ENCODE results near the gene SKI. TPM values are rescaled to one million over a fixed set of nuclear protein-coding genes. Genes with fewer than 3 reads are reported as not detected.
A peak's percentile ranks its signal among the peaks of the same experiment; 100 is the strongest.

Gene SKI
- total RNA-seq, 1 donor from 2014 or later, result 110 TPM

DNA sequence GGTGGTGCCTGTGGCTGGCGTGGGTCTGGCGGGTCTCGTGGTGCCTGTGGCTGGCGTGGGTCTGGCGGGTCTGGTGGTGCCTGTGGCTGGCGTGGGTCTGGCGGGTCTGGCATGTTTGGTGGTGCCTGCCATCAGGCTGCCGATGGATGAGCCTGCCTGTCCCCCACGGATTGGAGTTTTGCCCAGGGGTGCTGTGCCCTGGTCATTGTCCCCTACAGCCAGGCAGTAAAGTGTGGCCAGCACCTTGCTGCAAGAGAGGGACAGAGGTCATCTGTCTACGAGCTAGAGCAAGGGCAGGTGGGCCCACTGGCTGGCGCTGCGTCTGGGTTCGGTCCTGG is 41.8 kb downstream of the SKI start:
- no peaks in the 10 kb centered on the region for H3K27me3 Mint-ChIP-seq (ENCODE audit: low read depth)
- TF ChIP-seq, protein P1, sequence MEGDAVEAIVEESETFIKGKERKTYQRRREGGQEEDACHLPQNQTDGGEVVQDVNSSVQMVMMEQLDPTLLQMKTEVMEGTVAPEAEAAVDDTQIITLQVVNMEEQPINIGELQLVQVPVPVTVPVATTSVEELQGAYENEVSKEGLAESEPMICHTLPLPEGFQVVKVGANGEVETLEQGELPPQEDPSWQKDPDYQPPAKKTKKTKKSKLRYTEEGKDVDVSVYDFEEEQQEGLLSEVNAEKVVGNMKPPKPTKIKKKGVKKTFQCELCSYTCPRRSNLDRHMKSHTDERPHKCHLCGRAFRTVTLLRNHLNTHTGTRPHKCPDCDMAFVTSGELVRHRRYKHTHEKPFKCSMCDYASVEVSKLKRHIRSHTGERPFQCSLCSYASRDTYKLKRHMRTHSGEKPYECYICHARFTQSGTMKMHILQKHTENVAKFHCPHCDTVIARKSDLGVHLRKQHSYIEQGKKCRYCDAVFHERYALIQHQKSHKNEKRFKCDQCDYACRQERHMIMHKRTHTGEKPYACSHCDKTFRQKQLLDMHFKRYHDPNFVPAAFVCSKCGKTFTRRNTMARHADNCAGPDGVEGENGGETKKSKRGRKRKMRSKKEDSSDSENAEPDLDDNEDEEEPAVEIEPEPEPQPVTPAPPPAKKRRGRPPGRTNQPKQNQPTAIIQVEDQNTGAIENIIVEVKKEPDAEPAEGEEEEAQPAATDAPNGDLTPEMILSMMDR (IDR thresholded peaks at IDR 0.05; ENCODE audit: unreplicated experiment), result no peak
- no peaks in the 10 kb centered on the region for H3K36me3 Mint-ChIP-seq
- no peak overlapping the region for H3K4me3 Mint-ChIP-seq
- H3K27ac Mint-ChIP-seq, result peak overlapping the region; percentile 64
- H3K9me3 Mint-ChIP-seq, result no peaks in the 10 kb centered on the region
- no peak for DNase-seq (ENCODE audit: low spot score in 2 of 2, unreplicated experiment in 2 of 2)
- H3K4me1 Mint-ChIP-seq, result peaks cover 52% of the 10 kb centered on the region

DNA sequence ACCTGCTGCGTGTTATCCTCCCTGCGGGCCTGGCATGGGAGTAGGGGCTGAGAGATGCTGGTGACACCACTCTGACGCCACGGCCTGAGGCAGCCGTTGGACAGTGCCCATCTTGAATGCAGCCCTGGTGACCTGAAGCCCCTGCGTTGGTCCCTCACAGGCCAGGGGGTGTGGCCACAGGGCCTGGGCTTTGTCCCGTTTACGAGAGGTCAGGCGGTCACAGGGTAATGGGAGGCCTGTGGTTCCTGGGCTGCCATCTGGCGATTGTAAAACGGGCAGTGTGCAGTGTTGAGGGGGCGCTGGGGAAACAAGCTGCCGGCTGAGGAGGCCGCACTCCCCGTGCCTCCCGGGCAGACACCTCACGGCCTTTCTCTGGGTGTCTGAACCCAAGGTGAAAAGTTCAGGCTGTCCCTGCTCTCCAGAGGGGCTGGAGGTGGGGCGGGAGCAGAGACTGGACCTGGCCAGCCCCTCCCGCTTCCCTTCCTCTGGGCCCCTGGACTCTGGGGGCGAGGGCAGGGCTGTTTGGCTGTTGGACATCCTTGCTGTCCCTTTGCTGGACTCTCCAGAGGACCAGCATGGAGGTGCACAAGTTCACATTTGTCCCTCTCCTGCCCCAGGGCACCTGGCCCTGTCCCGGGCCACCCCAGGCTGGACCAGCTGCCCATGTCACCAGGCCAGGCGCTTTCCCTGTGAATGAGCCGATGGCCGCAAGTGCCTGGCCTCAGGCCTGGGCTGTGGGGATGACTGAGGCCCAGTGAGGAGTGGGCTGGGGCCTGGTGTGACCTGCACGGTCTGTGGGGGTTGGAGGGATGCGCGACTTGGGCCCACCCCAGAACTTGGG is 42.4 kb downstream of the SKI start:
- TF ChIP-seq, protein P1 (IDR thresholded peaks at IDR 0.05; ENCODE audit: unreplicated experiment), result no peak
- H3K4me3 Mint-ChIP-seq, result no peak overlapping the region

DNA sequence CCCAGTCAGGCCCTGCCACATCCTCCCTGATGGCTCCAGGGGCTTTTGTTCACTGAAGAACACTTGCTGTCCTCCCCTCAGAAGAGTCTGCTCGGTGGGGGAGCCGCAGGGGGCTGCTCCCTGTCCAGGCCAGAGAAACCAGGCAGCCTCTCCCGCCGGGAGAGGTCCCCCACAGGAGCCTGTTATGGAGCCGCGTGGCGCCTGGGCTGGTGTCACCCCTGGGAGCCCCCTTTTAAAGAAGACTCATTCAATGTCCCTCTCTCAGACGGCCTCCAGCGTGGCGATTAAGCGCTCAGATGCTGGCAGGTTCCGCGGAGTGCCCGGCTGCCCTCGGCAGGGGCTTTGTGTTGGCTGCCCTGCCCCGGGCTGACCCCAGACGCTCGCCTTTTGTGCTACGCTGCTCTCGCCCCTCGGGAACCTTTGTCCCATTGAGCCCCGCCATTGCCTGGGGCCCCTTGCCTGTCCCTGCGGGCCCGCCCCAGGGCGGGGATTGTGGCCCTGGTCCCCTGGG is 43.1 kb downstream of the SKI start:
- no peaks in the 10 kb centered on the region for H3K27me3 Mint-ChIP-seq (ENCODE audit: low read depth)
- no peaks in the 10 kb centered on the region for H3K36me3 Mint-ChIP-seq
- H3K27ac Mint-ChIP-seq, result peak overlapping the region; percentile 25
- no peaks in the 10 kb centered on the region for H3K9me3 Mint-ChIP-seq
- TF ChIP-seq, protein P1 (IDR thresholded peaks at IDR 0.05; ENCODE audit: unreplicated experiment), result no peak
- H3K4me3 Mint-ChIP-seq, result no peak overlapping the region
- DNase-seq (ENCODE audit: low spot score in 2 of 2, unreplicated experiment in 2 of 2), result no peak
- H3K4me1 Mint-ChIP-seq, result peaks cover 59% of the 10 kb centered on the region

More for the DNA sequence above, 42.4 kb downstream of the SKI start:
- Mint-ChIP-seq H3K9me3 (no peaks in the 10 kb centered on the region), H3K36me3 (no peaks in the 10 kb centered on the region), H3K27me3 (ENCODE audit: low read depth) (no peaks in the 10 kb centered on the region), H3K4me1 (peaks cover 53% of the 10 kb centered on the region), H3K27ac (peak overlapping the region; percentile 64)
- no peak for DNase-seq (ENCODE audit: low spot score in 2 of 2, unreplicated experiment in 2 of 2)

DNA sequence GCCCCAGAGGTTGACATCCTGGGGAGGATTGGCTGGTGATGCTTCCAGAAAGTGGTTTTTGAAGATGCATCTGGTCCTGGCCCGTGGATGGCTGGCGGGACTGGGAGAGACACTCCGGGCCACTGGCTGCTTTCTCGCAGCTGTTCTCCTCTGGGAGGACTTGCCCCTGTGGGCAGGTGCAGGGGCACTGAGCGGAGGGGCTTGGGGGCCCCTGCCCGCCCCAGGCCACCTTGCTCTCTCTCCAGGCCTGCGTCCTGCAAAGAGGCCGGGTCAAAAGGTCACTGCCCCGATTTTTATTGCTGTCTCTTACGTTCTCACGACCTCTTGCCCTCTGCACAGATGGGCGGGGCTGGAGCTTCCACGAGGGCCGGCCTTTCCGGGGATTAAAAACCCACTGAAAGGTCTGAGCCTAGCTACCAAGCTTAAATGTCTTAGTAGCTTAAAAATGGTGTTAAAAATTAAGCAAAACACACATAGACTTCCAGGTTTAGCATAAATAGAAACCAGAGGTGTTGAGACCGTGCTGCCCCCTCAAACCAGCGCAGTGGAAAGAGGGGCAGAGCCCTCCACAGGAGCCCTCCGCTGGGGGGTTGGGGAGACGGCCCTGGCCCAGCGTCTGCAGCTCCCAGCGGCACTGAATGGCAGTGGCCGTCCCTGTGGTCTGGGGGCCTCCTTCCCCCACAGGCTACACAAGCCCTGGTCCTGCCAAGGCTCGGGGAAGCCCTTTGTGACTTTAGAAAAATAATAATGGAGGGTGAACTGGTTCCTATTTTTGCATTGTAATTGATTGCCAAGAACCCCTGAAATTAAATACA is 43.9 kb downstream of the SKI start:
- no peak for DNase-seq (ENCODE audit: low spot score in 2 of 2, unreplicated experiment in 2 of 2)
- Mint-ChIP-seq H3K27ac (peak overlapping the region; percentile 93), H3K36me3 (peaks cover 2% of the 10 kb centered on the region), H3K4me1 (peaks cover 60% of the 10 kb centered on the region), H3K9me3 (no peaks in the 10 kb centered on the region), H3K27me3 (ENCODE audit: low read depth) (no peaks in the 10 kb centered on the region), H3K4me3 (peak overlapping the region; percentile 39)
- TF ChIP-seq, protein P1 (IDR thresholded peaks at IDR 0.05; ENCODE audit: unreplicated experiment), result no peak

DNA sequence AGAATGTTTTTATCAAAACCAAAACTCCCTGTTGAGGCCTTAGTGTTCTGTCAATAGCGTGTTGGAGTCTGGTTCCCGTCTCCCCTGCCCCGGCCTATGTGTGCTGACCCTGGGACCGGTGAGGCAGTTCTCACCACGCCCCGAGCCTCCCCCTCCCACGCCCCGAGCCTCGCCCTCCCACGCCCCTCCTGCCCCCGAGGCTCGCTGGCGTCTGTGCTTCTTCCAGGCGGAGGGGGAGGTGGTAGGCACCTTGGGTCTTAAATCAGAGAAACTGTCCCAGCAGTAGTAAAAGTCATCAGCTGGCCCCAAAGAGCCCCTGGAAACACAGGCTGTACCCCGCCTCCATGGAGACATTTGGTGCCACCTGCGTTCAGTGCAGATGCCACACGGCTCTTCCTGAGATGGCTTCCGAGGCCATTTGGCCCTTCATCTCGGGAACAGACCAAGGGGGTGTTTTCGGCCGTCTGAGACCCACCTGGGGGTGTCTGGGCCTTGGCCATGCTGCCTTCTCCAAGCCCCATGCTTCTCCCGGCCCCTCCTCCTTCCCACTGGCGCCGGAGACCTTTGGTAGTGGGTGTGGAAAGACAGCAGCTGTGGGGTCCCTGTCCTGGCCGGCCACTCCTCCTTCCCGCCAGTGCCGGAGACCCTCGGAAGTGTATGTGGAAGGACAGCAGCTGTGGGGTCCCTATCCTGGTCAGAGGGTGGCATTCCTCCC is 44.7 kb downstream of the SKI start:
- Mint-ChIP-seq H3K4me1 (peaks cover 65% of the 10 kb centered on the region), H3K36me3 (peaks cover 2% of the 10 kb centered on the region), H3K4me3 (no peak overlapping the region), H3K9me3 (no peaks in the 10 kb centered on the region), H3K27me3 (ENCODE audit: low read depth) (no peaks in the 10 kb centered on the region), H3K27ac (peak overlapping the region; percentile 93)
- no peak for DNase-seq (ENCODE audit: low spot score in 2 of 2, unreplicated experiment in 2 of 2)
- TF ChIP-seq, protein P1 (IDR thresholded peaks at IDR 0.05; ENCODE audit: unreplicated experiment), result no peak
